ENCODE measurements around the gene MBD6. TPM values are rescaled to one million over a fixed set of nuclear protein-coding genes. Genes with fewer than 3 reads are reported as not detected.
"Not testable (repeated sequence)": the region's sequence is repeated elsewhere in the genome, so short reads cannot be mapped to it uniquely, and the experiment has no call there.

MBD6 gene
- total RNA-seq, 1 donor from 2014 or later, result 158 TPM

GRCh38 chr12:57568838-57569237, 46.2 kb downstream of the MBD6 start:
- no peaks in the 10 kb centered on the region for H3K4me1 Mint-ChIP-seq (ENCODE audit: low read depth)
- TF ChIP-seq CTCF (IDR thresholded peaks at IDR 0.05; ENCODE audit: unreplicated experiment), result no peak
- no peak overlapping the region for H3K27ac Mint-ChIP-seq
- DNase-seq (ENCODE audit: low spot score, unreplicated experiment), result no peak
- no peaks in the 10 kb centered on the region for H3K36me3 Mint-ChIP-seq (ENCODE audit: insufficient read depth)
- H3K4me3 Mint-ChIP-seq (ENCODE audit: low read depth), result no peak overlapping the region
- H3K9me3 Mint-ChIP-seq (ENCODE audit: low read depth), result no peaks in the 10 kb centered on the region
- no peaks in the 10 kb centered on the region for H3K27me3 Mint-ChIP-seq

GRCh38 chr12:57569858-57570257, 47.2 kb downstream of the MBD6 start:
- H3K4me3 Mint-ChIP-seq (ENCODE audit: low read depth), result no peak overlapping the region
- no peaks in the 10 kb centered on the region for H3K9me3 Mint-ChIP-seq (ENCODE audit: low read depth)
- TF ChIP-seq CTCF (IDR thresholded peaks at IDR 0.05; ENCODE audit: unreplicated experiment), result no peak
- DNase-seq (ENCODE audit: low spot score, unreplicated experiment), result no peak
- H3K27me3 Mint-ChIP-seq, result no peaks in the 10 kb centered on the region
- no peaks in the 10 kb centered on the region for H3K4me1 Mint-ChIP-seq (ENCODE audit: low read depth)
- no peak overlapping the region for H3K27ac Mint-ChIP-seq
- H3K36me3 Mint-ChIP-seq (ENCODE audit: insufficient read depth), result no peaks in the 10 kb centered on the region

DNA sequence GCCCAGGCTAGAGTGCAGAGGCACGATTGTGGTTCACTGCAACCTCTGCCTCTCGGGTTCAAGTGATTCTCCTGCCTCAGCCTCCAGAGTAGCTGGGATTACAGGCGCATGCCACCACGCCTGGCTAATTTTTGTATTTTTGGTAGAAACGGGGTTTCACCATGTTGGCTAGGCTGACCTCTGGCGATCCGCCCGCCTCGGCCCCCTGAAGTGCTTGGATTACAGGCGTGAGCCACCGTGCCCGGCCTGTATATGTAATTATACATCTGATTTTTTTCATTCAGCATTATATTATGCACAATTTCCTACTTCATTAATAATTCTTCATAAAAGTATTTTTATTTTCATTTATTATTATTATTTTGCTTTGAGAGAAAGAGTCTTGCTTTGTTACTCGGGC, 47.8 kb downstream of the MBD6 start:
- H3K27me3 Mint-ChIP-seq; H3K36me3 Mint-ChIP-seq (ENCODE audit: insufficient read depth); H3K4me1 Mint-ChIP-seq (ENCODE audit: low read depth); DNase-seq (ENCODE audit: low spot score, unreplicated experiment); H3K27ac Mint-ChIP-seq; H3K4me3 Mint-ChIP-seq (ENCODE audit: low read depth); H3K9me3 Mint-ChIP-seq (ENCODE audit: low read depth): not testable (repeated sequence)

DNA sequence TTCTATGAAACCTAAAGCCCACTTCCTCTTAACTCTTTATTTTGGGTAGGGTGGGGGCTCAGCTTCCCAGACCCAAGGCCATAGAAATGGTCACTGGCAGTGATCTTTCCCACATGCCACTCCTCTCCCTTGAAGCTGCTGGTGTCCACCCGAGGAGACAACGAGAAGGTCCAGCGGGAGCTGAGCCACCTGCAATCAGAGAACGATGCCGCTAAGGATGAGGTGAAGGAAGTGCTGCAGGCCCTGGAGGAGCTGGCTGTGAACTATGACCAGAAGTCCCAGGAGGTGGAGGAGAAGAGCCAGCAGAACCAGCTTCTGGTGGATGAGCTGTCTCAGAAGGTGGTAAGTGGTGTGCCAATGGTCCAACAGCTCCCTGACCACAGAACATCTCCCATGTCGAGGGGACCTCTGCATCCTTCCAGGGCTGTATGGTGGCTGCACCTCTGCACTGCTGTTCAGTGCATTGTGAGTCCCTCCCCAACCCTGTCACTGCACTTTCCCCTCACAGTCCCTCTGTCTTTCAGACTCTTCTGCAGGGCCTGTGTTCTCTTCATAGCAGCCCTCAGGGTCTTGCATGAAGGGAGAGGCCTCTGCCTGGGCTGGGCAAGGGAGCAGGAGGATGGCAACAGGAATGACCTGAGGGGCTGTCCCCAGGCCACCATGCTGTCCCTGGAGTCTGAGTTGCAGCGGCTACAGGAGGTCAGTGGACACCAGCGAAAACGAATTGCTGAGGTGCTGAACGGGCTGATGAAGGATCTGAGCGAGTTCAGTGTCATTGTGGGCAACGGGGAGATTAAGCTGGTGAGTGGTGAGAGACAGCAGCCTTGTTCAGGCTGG, 49.5 kb downstream of the MBD6 start:
- no peak overlapping the region for H3K27ac Mint-ChIP-seq

DNA sequence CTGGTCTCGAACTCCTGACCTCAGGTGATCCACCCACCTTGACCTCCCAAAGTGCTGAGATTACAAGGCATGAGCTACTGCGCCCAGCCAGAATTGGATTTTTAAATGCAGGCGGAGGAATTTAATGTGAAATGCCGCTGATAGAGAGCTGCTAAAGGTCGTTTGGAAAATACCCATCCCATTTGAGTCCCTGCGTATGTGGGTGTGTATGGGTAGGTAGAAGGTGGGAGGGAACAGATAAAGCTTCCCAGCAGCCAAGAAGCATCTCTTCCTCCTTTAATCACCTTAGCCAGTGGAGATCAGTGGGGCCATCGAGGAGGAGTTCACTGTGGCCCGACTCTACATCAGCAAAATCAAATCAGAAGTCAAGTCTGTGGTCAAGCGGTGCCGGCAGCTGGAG, 52.2 kb downstream of the MBD6 start:
- Mint-ChIP-seq H3K9me3 (ENCODE audit: low read depth) (no peaks in the 10 kb centered on the region), H3K4me1 (ENCODE audit: low read depth) (no peaks in the 10 kb centered on the region), H3K36me3 (ENCODE audit: insufficient read depth) (no peaks in the 10 kb centered on the region), H3K27ac (no peak overlapping the region), H3K27me3 (no peaks in the 10 kb centered on the region), H3K4me3 (ENCODE audit: low read depth) (no peak overlapping the region)
- no peak for TF ChIP-seq CTCF (IDR thresholded peaks at IDR 0.05; ENCODE audit: unreplicated experiment)
- DNase-seq (ENCODE audit: low spot score, unreplicated experiment), result no peak

More for the DNA sequence above, 49.5 kb downstream of the MBD6 start:
- no peak for TF ChIP-seq CTCF (IDR thresholded peaks at IDR 0.05; ENCODE audit: unreplicated experiment)
- Mint-ChIP-seq H3K4me3 (ENCODE audit: low read depth) (no peak overlapping the region), H3K27me3 (no peaks in the 10 kb centered on the region), H3K4me1 (ENCODE audit: low read depth) (no peaks in the 10 kb centered on the region), H3K36me3 (ENCODE audit: insufficient read depth) (no peaks in the 10 kb centered on the region), H3K9me3 (ENCODE audit: low read depth) (no peaks in the 10 kb centered on the region)
- DNase-seq (ENCODE audit: low spot score, unreplicated experiment), result no peak

Data from progenitor cell of endocrine pancreas (in vitro differentiated cells).